Smooth muscle cell (in vitro differentiated cells): ENCODE measurements around the gene ZFP64. TPM values are rescaled to one million over a fixed set of nuclear protein-coding genes. Genes with fewer than 3 reads are reported as not detected.
"Not testable (repeated sequence)": the region's sequence is repeated elsewhere in the genome, so short reads cannot be mapped to it uniquely, and the experiment has no call there.

ENCODE experiments used
- DNase-seq: peaks from one replicate; lab custom pipeline; 2025; ENCODE audit not compliant: unreplicated experiment; lab: John Stamatoyannopoulos, UW
- H2AFZ ChIP-seq: fragments of 200-600 bp; sonication (generic); 2 replicates; pipeline ENCODE4 v1.6.0; 2016; ENCODE audit warnings: antibody characterized with exemption, low read depth, mild to moderate bottlenecking
- H3F3A ChIP-seq: fragments of 200-600 bp; sonication (generic); 2 replicates; pipeline ENCODE4 v1.6.0; 2017; ENCODE audit warnings: antibody characterized with exemption, low read depth
- H3K27ac ChIP-seq: fragments of 200-600 bp; sonication (generic); 2 replicates; pipeline ENCODE4 v1.5.1; 2016; ENCODE audit warnings: low read depth, mild to moderate bottlenecking
- H3K27me3 ChIP-seq: fragments of 200-600 bp; sonication (generic); 2 replicates; pipeline ENCODE4 v1.6.1; 2016; ENCODE audit warnings: low read depth, mild to moderate bottlenecking
- H3K36me3 ChIP-seq: fragments of 200-600 bp; sonication (generic); 2 replicates; pipeline ENCODE4 v1.5.1; 2016; ENCODE audit warnings: low read depth
- H3K4me1 ChIP-seq: fragments of 200-600 bp; sonication (generic); 2 replicates; pipeline ENCODE4 v1.5.1; 2016; ENCODE audit warnings: low read depth
- H3K4me2 ChIP-seq: fragments of 200-600 bp; sonication (generic); 2 replicates; pipeline ENCODE4 v1.6.0; 2016; ENCODE audit warnings: mild to moderate bottlenecking
- H3K4me3 ChIP-seq: fragments of 200-600 bp; sonication (generic); 2 replicates; pipeline ENCODE4 v1.5.1; 2016; ENCODE audit warnings: mild to moderate bottlenecking
- H3K79me2 ChIP-seq: fragments of 200-600 bp; sonication (generic); 2 replicates; pipeline ENCODE4 v1.6.0; 2016; ENCODE audit warnings: low read depth, mild to moderate bottlenecking
- H3K9ac ChIP-seq: fragments of 200-600 bp; sonication (generic); 2 replicates; pipeline ENCODE4 v1.6.0; 2016; ENCODE audit warnings: low read depth
- H3K9me3 ChIP-seq: fragments of 200-600 bp; sonication (generic); replicated peaks from 2 replicates; pipeline ENCODE4 v1.5.1; 2016; ENCODE audit warnings: low read depth
- H4K20me1 ChIP-seq: fragments of 200-600 bp; sonication (generic); 2 replicates; pipeline ENCODE4 v1.6.0; 2016; ENCODE audit warnings: low read depth
- WGBS: methylation state at CpG from one replicate; pipeline ENCODE4 v1.1.7; 2016; ENCODE audit warnings: low lambda C conversion rate; 5-methylcytosine and 5-hydroxymethylcytosine counted together
- polyA plus RNA-seq: library from polyadenylated mRNA; unstranded; fragments of >200 nt; fragmentation: Nextera tagmentation; extraction: Ambion mirVana; gene quantifications from 2 replicates; pipeline ENCODE4 v1.2.1, GENCODE V29; 2016
- total RNA-seq: library from RNA; depleted of rRNA; stranded (reverse); fragments of >200 nt; gene quantifications from 2 replicates; pipeline ENCODE4 v1.2.3, GENCODE V29; 2014
- TF ChIP-seq, protein P1 (sequence below): fragments of 200-600 bp; sonication (generic); IDR thresholded peaks from 2 replicates; pipeline ENCODE4 v1.5.1; 2017; ENCODE audit warnings: borderline replicate concordance, mild to moderate bottlenecking, antibody characterized with exemption; ENCODE audit not compliant: insufficient read depth, poor library complexity, severe bottlenecking

The ZFP64 gene
- total and polyA plus RNA-seq, 2 experiments from 2014 or later, result 8.6 to 19.8 TPM

DNA sequence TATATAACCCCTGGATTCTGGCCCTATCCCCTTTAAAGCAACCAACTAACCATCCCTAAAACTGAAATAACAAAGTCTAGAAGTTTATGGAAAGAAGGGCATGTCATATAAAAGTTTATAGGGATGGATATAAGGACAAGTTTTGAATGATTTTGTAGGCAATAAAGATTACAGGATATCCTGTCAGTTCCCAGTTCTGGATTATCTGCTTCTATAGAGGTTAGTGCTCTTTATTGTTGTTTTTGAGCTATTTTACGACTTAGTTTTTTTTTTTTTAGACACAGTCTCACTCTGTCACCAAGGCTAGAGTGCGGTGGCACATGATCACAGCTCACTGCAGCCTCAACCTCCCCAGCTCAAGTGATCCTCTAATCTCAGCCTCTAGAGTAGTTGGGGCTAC is 48.3 kb downstream of the ZFP64 start:
- no peaks in the 10 kb centered on the region for H3K36me3 ChIP-seq
- H3K4me3 ChIP-seq, result no peak overlapping the region
- WGBS, result 64% methylated on average over 2 of the region's 2 CpGs
- no peaks in the 10 kb centered on the region for H3K4me1 ChIP-seq
- TF ChIP-seq, protein P1, sequence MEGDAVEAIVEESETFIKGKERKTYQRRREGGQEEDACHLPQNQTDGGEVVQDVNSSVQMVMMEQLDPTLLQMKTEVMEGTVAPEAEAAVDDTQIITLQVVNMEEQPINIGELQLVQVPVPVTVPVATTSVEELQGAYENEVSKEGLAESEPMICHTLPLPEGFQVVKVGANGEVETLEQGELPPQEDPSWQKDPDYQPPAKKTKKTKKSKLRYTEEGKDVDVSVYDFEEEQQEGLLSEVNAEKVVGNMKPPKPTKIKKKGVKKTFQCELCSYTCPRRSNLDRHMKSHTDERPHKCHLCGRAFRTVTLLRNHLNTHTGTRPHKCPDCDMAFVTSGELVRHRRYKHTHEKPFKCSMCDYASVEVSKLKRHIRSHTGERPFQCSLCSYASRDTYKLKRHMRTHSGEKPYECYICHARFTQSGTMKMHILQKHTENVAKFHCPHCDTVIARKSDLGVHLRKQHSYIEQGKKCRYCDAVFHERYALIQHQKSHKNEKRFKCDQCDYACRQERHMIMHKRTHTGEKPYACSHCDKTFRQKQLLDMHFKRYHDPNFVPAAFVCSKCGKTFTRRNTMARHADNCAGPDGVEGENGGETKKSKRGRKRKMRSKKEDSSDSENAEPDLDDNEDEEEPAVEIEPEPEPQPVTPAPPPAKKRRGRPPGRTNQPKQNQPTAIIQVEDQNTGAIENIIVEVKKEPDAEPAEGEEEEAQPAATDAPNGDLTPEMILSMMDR, result no peak
- no peaks in the 10 kb centered on the region for H3K79me2 ChIP-seq
- H3K9ac ChIP-seq, result no peak overlapping the region
- H2AFZ ChIP-seq, result no peak overlapping the region
- H3K9me3 ChIP-seq, result no peaks in the 10 kb centered on the region
- DNase-seq, result no peak
- H3F3A ChIP-seq, result no peaks in the 10 kb centered on the region
- no peaks in the 10 kb centered on the region for H3K27me3 ChIP-seq
- H4K20me1 ChIP-seq, result no peaks in the 10 kb centered on the region
- no peak overlapping the region for H3K27ac ChIP-seq
- no peak overlapping the region for H3K4me2 ChIP-seq

DNA sequence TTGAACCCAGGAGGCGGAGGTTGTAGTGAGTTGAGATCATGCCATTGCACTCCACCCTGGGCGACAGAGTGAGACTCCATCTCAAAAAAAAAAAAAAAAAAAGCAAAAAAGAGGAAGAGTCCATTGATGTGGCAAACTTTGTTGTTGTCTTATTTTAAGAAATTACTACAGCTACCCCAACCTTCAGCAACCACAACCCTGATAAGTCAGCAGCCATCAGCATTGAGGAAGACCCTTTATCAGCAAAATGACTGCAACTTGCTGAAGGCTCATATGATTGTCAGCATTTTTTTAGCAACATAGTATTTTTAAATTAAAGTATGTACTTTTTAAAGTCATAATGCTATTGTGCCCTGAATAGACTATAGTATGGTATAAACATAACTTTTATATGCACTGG is 48.8 kb downstream of the ZFP64 start:
- Histone ChIP-seq H3K4me3 (no peak overlapping the region), H3K9ac (no peak overlapping the region), H3K27me3 (no peaks in the 10 kb centered on the region), H4K20me1 (no peaks in the 10 kb centered on the region), H3K4me1 (no peaks in the 10 kb centered on the region), H2AFZ (no peak overlapping the region), H3K79me2 (no peaks in the 10 kb centered on the region), H3K27ac (no peak overlapping the region), H3K36me3 (no peaks in the 10 kb centered on the region), H3F3A (no peaks in the 10 kb centered on the region), H3K4me2 (no peak overlapping the region), H3K9me3 (no peaks in the 10 kb centered on the region)
- 95% methylated on average over 2 of the region's 2 CpGs for WGBS
- TF ChIP-seq, protein P1, result no peak
- DNase-seq, result no peak

GRCh38 chr20:52139986-52140385 is 51.6 kb downstream of the ZFP64 start:
- Histone ChIP-seq H2AFZ (no peak overlapping the region), H3K9me3 (no peaks in the 10 kb centered on the region), H3K27ac (no peak overlapping the region), H3F3A (no peaks in the 10 kb centered on the region), H3K9ac (no peak overlapping the region), H4K20me1 (no peaks in the 10 kb centered on the region), H3K27me3 (no peaks in the 10 kb centered on the region), H3K4me1 (no peaks in the 10 kb centered on the region), H3K79me2 (no peaks in the 10 kb centered on the region), H3K36me3 (no peaks in the 10 kb centered on the region), H3K4me2 (no peak overlapping the region), H3K4me3 (no peak overlapping the region)
- no peak for DNase-seq
- TF ChIP-seq, protein P1, result no peak
- 95% methylated on average over 5 of the region's 5 CpGs for WGBS

- Histone ChIP-seq H3K27ac (no peak overlapping the region), H3K4me1 (no peaks in the 10 kb centered on the region), H3K27me3 (no peaks in the 10 kb centered on the region), H3K9me3 (no peaks in the 10 kb centered on the region), H3F3A (no peaks in the 10 kb centered on the region), H3K4me3 (no peak overlapping the region), H4K20me1 (no peaks in the 10 kb centered on the region), H3K4me2 (no peak overlapping the region), H3K9ac (no peak overlapping the region), H3K36me3 (no peaks in the 10 kb centered on the region), H2AFZ (no peak overlapping the region), H3K79me2 (no peaks in the 10 kb centered on the region)
- 94% methylated on average over 4 of the region's 4 CpGs for WGBS
- DNase-seq, result no peak
- TF ChIP-seq, protein P1, result no peak
Measured at GRCh38 chr20:52137850-52138249, 53.7 kb downstream of the ZFP64 start.

GRCh38 chr20:52133714-52134113 is 57.9 kb downstream of the ZFP64 start:
- not testable (repeated sequence) for DNase-seq, H3K36me3 ChIP-seq, H3F3A ChIP-seq, H3K27ac ChIP-seq, H3K4me1 ChIP-seq, H3K4me2 ChIP-seq, H4K20me1 ChIP-seq, H3K79me2 ChIP-seq, H3K4me3 ChIP-seq, H3K9me3 ChIP-seq, H3K9ac ChIP-seq, H2AFZ ChIP-seq, H3K27me3 ChIP-seq
- WGBS, result 84% methylated on average over 2 of the region's 2 CpGs
